ENCODE measurements around the gene TEX2.

Gene TEX2

GRCh38 chr17:64269687-64270649, 6.9 kb upstream of the TEX2 start:
- no peak for DNase-seq

GRCh38 chr17:64264891-64265290, 1.8 kb upstream of the TEX2 start:
- DNase-seq, result no peak

GRCh38 chr17:64262198-64262999, 661 bp downstream of the TEX2 start:
- DNase-seq, result peak; percentile 20 to 51 (median 25)

- DNase-seq, result no peak
These were observed 1.5 kb downstream of the TEX2 start for GRCh38 chr17:64261417-64262145.

GRCh38 chr17:64260886-64261285, 2.2 kb downstream of the TEX2 start:
- DNase-seq, result no peak

- DNase-seq, result no peak
These were observed 3.1 kb downstream of the TEX2 start for GRCh38 chr17:64259922-64260321.

- DNase-seq, result no peak
These were observed 3.6 kb downstream of the TEX2 start for GRCh38 chr17:64259426-64259825.

- DNase-seq, result no peak
These were observed 5.9 kb downstream of the TEX2 start for GRCh38 chr17:64256913-64257807.

GRCh38 chr17:64255764-64256163, 7.3 kb downstream of the TEX2 start:
- DNase-seq, result no peak

- no peak for DNase-seq
These were observed 8.3 kb downstream of the TEX2 start for GRCh38 chr17:64254755-64255154.

GRCh38 chr17:64253470-64253869, 9.6 kb downstream of the TEX2 start:
- DNase-seq, result no peak

- DNase-seq, result no peak
These were observed 10.2 kb downstream of the TEX2 start for GRCh38 chr17:64252831-64253230.

- DNase-seq, result no peak
These were observed 12.7 kb downstream of the TEX2 start for GRCh38 chr17:64250233-64250835.

- DNase-seq, result no peak
These were observed 15.2 kb downstream of the TEX2 start for GRCh38 chr17:64247836-64248235.

- DNase-seq, result no peak
These were observed 17.6 kb downstream of the TEX2 start for GRCh38 chr17:64245218-64246145.

GRCh38 chr17:64244165-64244564, 18.9 kb downstream of the TEX2 start:
- DNase-seq, result no peak

- DNase-seq, result no peak
These were observed 19.7 kb downstream of the TEX2 start for GRCh38 chr17:64243340-64243739.

- DNase-seq, result no peak
These were observed 20.4 kb downstream of the TEX2 start for GRCh38 chr17:64242633-64243032.

GRCh38 chr17:64240741-64241347, 22.2 kb downstream of the TEX2 start:
- DNase-seq, result no peak

- DNase-seq, result no peak
These were observed 22.8 kb downstream of the TEX2 start for GRCh38 chr17:64240261-64240740.

All from activated CD4-positive, CD25-positive, alpha-beta regulatory T cell (primary cell).